Liver (tissue), 3 donors: ENCODE data around the gene TNN.

ENCODE experiments used
- CTCF ChIP-seq: fragments of 150-350 bp; IDR thresholded peaks from 2 replicates; pipeline ENCODE4 v1.5.1; 2017; ENCODE audit warnings: improper control_type of control experiment, low read depth, low read length; ENCODE audit not compliant: missing input control
- RXRA ChIP-seq, 2 donors: IDR thresholded peaks; 2 replicates each; pipeline ENCODE4 v1.6.1; 2017 to 2018; ENCODE audit warnings: antibody characterized with exemption in 2 of 2, mild to moderate bottlenecking in 1 of 2
- TAF1 ChIP-seq: conservative IDR thresholded peaks from 2 replicates; pipeline ENCODE4 v1.6.1; 2016; ENCODE audit warnings: antibody characterized with exemption, mild to moderate bottlenecking
- donor health status: healthy.
- donor health status: healthy.

GRCh38 chr1:175171036-175171913 lies 103.6 kb downstream of the TNN start:
- TF ChIP-seq CTCF: no peak
- no peak for TF ChIP-seq RXRA (IDR thresholded peaks at IDR 0.05)
- no peak for TF ChIP-seq TAF1
